K562 (cell line): ENCODE results near the gene DDX43. TPM values are rescaled to one million over a fixed set of nuclear protein-coding genes. Genes with fewer than 3 reads are reported as not detected.

Experiments used
- DACH1 ChIP-seq: fragments of 450-650 bp; IDR thresholded peaks from 2 replicates; pipeline ENCODE4 v1.6.1; 2018; ENCODE audit not compliant: partially characterized antibody
- E2F3 ChIP-seq: fragments of 250-450 bp; sonication (Bioruptor Pico); IDR thresholded peaks from 2 replicates; pipeline ENCODE4 v1.4.0; 2020; ENCODE audit warnings: mild to moderate bottlenecking
- FIP1L1 ChIP-seq: fragments of 200-400 bp; formaldehyde crosslinking; IDR thresholded peaks from 2 replicates; pipeline ENCODE4 v1.6.1; 2018; ENCODE audit warnings: mild to moderate bottlenecking, low read depth, low read length; ENCODE audit not compliant: poor library complexity, severe bottlenecking
- GTF2A2 ChIP-seq: IDR thresholded peaks from 2 replicates; pipeline ENCODE4 v1.6.1; 2016; ENCODE audit warnings: mild to moderate bottlenecking, missing genetic modification characterization, missing compliant biosample characterization
- HNRNPLL ChIP-seq: fragments of 200-400 bp; formaldehyde crosslinking; IDR thresholded peaks from 2 replicates; pipeline ENCODE4 v1.6.1; 2017; ENCODE audit warnings: low read length, low read depth, mild to moderate bottlenecking; ENCODE audit not compliant: poor library complexity, severe bottlenecking
- KAT7 ChIP-seq: sonication (generic); formaldehyde crosslinking; IDR thresholded peaks from 2 replicates; pipeline ENCODE4 v1.8.0; 2022; ENCODE audit warnings: missing genetic modification reagents, mild to moderate bottlenecking, borderline replicate concordance
- KDM4B ChIP-seq, 2 experiments: fragments of 450-650 bp in 1 of 2; sonication (generic) in 1 of 2; IDR thresholded peaks; 2 replicates each; pipeline ENCODE4 v1.6.1; 2016 to 2017; ENCODE audit warnings: borderline replicate concordance in 2 of 2, antibody characterized with exemption in 1 of 2, low read depth in 1 of 2, mild to moderate bottlenecking in 1 of 2
- MBD2 ChIP-seq: sonication (generic); IDR thresholded peaks from 2 replicates; pipeline ENCODE4 v1.6.1; 2016; ENCODE audit warnings: low read depth, borderline replicate concordance
- MCM3 ChIP-seq: fragments of 450-650 bp; IDR thresholded peaks from 2 replicates; pipeline ENCODE4 v1.6.1; 2016
- MED1 ChIP-seq: sonication (generic); formaldehyde crosslinking; IDR thresholded peaks from 2 replicates; pipeline ENCODE4 v1.8.1; 2023; ENCODE audit warnings: missing genetic modification reagents, borderline replicate concordance
- MYC ChIP-seq, 2 experiments: fragments of 250-450 bp in 1 of 2; sonication (Bioruptor Pico) in 1 of 2; IDR thresholded peaks; 2 replicates each; pipeline versions ENCODE4 v1.5.1 to v1.6.1; 2012 to 2021; ENCODE audit warnings: low read depth in 2 of 2, borderline replicate concordance in 1 of 2, improper control_type of control experiment in 1 of 2, low read length in 1 of 2, mild to moderate bottlenecking in 1 of 2, moderate library complexity in 1 of 2
- NR4A1 ChIP-seq, 2 experiments: fragments of 250-450 bp in 1 of 2; fragments of 450-650 bp in 1 of 2; sonication (Bioruptor Pico) in 1 of 2; IDR thresholded peaks; 2 replicates each; pipeline versions ENCODE4 v1.4.0 to v1.6.1; 2016 to 2020; ENCODE audit warnings: mild to moderate bottlenecking in 2 of 2, missing compliant biosample characterization in 1 of 2, missing genetic modification characterization in 1 of 2, moderate library complexity in 1 of 2
- PHF20 ChIP-seq: fragments of 450-650 bp; IDR thresholded peaks from 2 replicates; pipeline ENCODE4 v1.6.1; 2018; ENCODE audit not compliant: partially characterized antibody
- PML ChIP-seq: IDR thresholded peaks from 2 replicates; pipeline ENCODE4 v1.6.1; 2012; ENCODE audit warnings: low read length, inconsistent platforms
- POLR2AphosphoS5 ChIP-seq: IDR thresholded peaks from 2 replicates; pipeline ENCODE4 v1.6.1; 2011; ENCODE audit warnings: mild to moderate bottlenecking, low read depth, low read length, moderate library complexity; ENCODE audit not compliant: control insufficient read depth, insufficient read depth
- RAD21 ChIP-seq, 2 experiments: fragments of 250-450 bp in 1 of 2; fragments of 450-650 bp in 1 of 2; sonication (Bioruptor Pico) in 1 of 2; formaldehyde crosslinking in 1 of 2; IDR thresholded peaks in 1 of 2; conservative IDR thresholded peaks in 1 of 2; 2 replicates each; pipeline versions ENCODE4 v1.4.0 to v1.8.0; 2020 to 2022; ENCODE audit warnings: mild to moderate bottlenecking in 2 of 2, moderate library complexity in 1 of 2
- RBM22 ChIP-seq: fragments of 200-400 bp; formaldehyde crosslinking; IDR thresholded peaks from 2 replicates; pipeline ENCODE4 v1.6.1; 2018; ENCODE audit warnings: low read length, low read depth; ENCODE audit not compliant: poor library complexity, severe bottlenecking
- SAFB ChIP-seq: fragments of 200-400 bp; formaldehyde crosslinking; IDR thresholded peaks from 2 replicates; pipeline ENCODE4 v1.6.1; 2017; ENCODE audit warnings: low read depth, low read length, borderline replicate concordance
- SIN3B ChIP-seq: fragments of 450-650 bp; IDR thresholded peaks from 2 replicates; pipeline ENCODE4 v1.6.1; 2017; ENCODE audit warnings: low read depth, mild to moderate bottlenecking, moderate library complexity
- TAF7 ChIP-seq: fragments of 450-650 bp; IDR thresholded peaks from 2 replicates; pipeline ENCODE4 v1.6.1; 2016; ENCODE audit warnings: missing genetic modification characterization, missing compliant biosample characterization
- ZC3H11A ChIP-seq: IDR thresholded peaks from 2 replicates; pipeline ENCODE4 v1.6.1; 2012; ENCODE audit warnings: low read depth, low read length, improper control_type of control experiment
- ZNF668 ChIP-seq: fragments of 250-450 bp; sonication (Bioruptor Pico); IDR thresholded peaks from 2 replicates; pipeline ENCODE4 v1.8.0; 2022; ENCODE audit warnings: mild to moderate bottlenecking, inconsistent platforms
- polyA plus RNA-seq, 8 experiments: library from polyadenylated mRNA; depleted of rRNA in 4 of 8; stranded (reverse) in 5 of 8; unstranded in 3 of 8; fragments of >200 nt; fragmentation: Nextera tagmentation in 2 of 8; fragmentation: Illumina TruSeq in 1 of 8; extraction: Ambion mirVana in 2 of 8; extraction: Trizol in 1 of 8; gene quantifications; 2 replicates each; pipeline versions ENCODE4 v1.2.1 to v1.2.3, GENCODE V29; 2011 to 2014; ENCODE audit warnings: inconsistent platforms in 1 of 8, missing spikeins in 1 of 8
- total RNA-seq, 7 experiments: library from RNA; depleted of rRNA in 6 of 7; stranded (reverse); fragments of >200 nt in 6 of 7; fragmentation: Illumina TruSeq in 2 of 7; extraction: Trizol in 2 of 7; gene quantifications; 2 replicates each; pipeline versions ENCODE4 v1.2.1 to v1.2.3, GENCODE V29; 2011 to 2021; ENCODE audit warnings: low replicate concordance in 1 of 7
- TF ChIP-seq, protein P1 (sequence below): fragments of 250-450 bp; sonication (Bioruptor Pico); IDR thresholded peaks from 2 replicates; pipeline ENCODE4 v1.4.0; 2020; ENCODE audit warnings: mild to moderate bottlenecking, moderate library complexity
- TF ChIP-seq, protein P2 (sequence below): fragments of 450-650 bp; IDR thresholded peaks from 2 replicates; pipeline ENCODE4 v1.6.1; 2016; ENCODE audit warnings: borderline replicate concordance

Gene DDX43
- total and polyA plus RNA-seq, 9 of the 15 experiments (the other 6 are each of a cell fraction or from before 2014, with no cell fraction given), result 0.07 to 0.88 (median 0.25) TPM

DNA sequence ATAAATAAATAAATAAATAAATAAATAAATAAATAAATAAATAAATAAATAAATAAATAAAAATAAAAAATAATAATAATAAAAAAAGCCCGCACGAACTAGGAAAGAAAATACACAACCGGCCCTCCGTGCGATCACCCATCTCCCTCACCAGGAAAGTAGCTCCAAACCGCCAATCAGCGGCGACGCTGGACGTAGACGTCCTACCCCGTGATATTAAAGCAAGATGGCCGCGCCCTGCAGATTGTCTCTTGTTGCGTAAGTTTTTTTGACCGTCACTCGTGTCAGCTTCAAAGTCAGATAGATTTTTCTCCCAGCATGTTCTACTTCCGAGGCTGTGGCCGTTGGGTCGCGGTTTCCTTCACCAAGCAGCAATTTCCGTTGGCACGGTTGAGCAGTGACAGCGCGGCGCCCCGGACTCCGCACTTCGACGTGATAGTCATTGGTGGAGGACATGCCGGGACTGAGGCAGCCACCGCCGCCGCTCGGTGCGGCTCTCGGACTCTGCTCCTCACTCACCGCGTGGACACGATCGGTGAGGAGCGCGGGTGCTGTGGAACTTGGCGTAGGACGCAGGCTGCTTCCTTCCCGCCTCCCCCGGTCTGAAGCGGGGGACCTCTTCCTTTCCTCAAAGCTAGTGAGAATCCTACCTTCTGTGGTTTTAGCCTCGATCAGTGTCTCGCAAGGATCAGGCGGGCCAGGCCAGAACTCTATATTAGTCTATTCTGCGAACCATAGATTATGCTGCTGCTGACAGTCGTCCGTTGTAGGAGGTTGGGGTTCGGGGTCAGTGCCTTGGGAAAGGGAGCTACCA, 67.1 kb downstream of the DDX43 start, which contains the start of gene MTO1 (continued):
- TF ChIP-seq, protein P1, sequence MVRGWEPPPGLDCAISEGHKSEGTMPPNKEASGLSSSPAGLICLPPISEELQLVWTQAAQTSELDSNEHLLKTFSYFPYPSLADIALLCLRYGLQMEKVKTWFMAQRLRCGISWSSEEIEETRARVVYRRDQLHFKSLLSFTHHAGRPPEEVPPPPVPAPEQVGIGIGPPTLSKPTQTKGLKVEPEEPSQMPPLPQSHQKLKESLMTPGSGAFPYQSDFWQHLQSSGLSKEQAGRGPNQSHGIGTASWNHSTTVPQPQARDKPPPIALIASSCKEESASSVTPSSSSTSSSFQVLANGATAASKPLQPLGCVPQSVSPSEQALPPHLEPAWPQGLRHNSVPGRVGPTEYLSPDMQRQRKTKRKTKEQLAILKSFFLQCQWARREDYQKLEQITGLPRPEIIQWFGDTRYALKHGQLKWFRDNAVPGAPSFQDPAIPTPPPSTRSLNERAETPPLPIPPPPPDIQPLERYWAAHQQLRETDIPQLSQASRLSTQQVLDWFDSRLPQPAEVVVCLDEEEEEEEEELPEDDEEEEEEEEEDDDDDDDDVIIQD (CRISPR knock-in tag), result no peak
- TF ChIP-seq PHF20 (peak; percentile 86), KDM4B (IDR thresholded peaks at IDR 0.05; ENCODE audit: borderline replicate concordance in 2 of 2, low read depth in 1 of 2) (peak in 1 of 2 experiments; percentile 84; a peak in 1 of 4 replicates), PML (peak; percentile 71), MBD2 (peak; percentile 65; the same call in 1 of the 2 replicates), SIN3B (peak; percentile 94), RBM22 (peak; percentile 67), KAT7 (CRISPR knock-in tag) (peak; percentile 91; the same call in 1 of the 2 replicates), POLR2AphosphoS5 (peak; percentile 78; the same call in 1 of the 2 replicates), RAD21 (CRISPR knock-in tag; conservative IDR thresholded peaks at IDR 0.05 in 1 of 2, IDR thresholded peaks at IDR 0.05 in 1 of 2) (0 out of 4 replicates have a peak, but pooled peaks of 1 of the 2 experiments have one; percentile 9), ZNF668 (CRISPR knock-in tag) (no peak), SAFB (peak; percentile 79; the same call in 1 of the 2 replicates), FIP1L1 (peak; percentile 47), MED1 (CRISPR knock-in tag) (no peak), HNRNPLL (peak; percentile 54), GTF2A2 (tag) (no peak), ZC3H11A (no peak), MCM3 (no peak), DACH1 (peak; percentile 13), E2F3 (peak; percentile 49; the same call in 1 of the 2 replicates), TAF7 (tag) (peak; percentile 92), MYC (IDR thresholded peaks at IDR 0.05; ENCODE audit: low read depth, low read length) (peak; percentile 91), MYC (CRISPR knock-in tag; IDR thresholded peaks at IDR 0.05; ENCODE audit: borderline replicate concordance, low read depth) (peak; percentile 79; the same call in 1 of the 2 replicates), NR4A1 (CRISPR knock-in tag; IDR thresholded peaks at IDR 0.05) (no peak), NR4A1 (tag; IDR thresholded peaks at IDR 0.05) (peak; percentile 44; the same call in 1 of the 2 replicates)
- TF ChIP-seq, protein P2, sequence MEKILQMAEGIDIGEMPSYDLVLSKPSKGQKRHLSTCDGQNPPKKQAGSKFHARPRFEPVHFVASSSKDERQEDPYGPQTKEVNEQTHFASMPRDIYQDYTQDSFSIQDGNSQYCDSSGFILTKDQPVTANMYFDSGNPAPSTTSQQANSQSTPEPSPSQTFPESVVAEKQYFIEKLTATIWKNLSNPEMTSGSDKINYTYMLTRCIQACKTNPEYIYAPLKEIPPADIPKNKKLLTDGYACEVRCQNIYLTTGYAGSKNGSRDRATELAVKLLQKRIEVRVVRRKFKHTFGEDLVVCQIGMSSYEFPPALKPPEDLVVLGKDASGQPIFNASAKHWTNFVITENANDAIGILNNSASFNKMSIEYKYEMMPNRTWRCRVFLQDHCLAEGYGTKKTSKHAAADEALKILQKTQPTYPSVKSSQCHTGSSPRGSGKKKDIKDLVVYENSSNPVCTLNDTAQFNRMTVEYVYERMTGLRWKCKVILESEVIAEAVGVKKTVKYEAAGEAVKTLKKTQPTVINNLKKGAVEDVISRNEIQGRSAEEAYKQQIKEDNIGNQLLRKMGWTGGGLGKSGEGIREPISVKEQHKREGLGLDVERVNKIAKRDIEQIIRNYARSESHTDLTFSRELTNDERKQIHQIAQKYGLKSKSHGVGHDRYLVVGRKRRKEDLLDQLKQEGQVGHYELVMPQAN, result peak; percentile 94
